CD4-positive, CD25-positive, alpha-beta regulatory T cell (primary cell): Measurements from ENCODE around the gene GRHL1. TPM values are rescaled to one million over a fixed set of nuclear protein-coding genes. Genes with fewer than 3 reads are reported as not detected.
"Not testable (repeated sequence)": the region's sequence is repeated elsewhere in the genome, so short reads cannot be mapped to it uniquely, and the experiment has no call there.

Experiments
- ATAC-seq, 2 donors: fragments of 150-1000 bp; cut with Tn5 transposase; one replicate each; pipeline ENCODE4 v1.10.0; 2021; ENCODE audit warnings: low read depth in 2 of 2, moderate number of reproducible peaks in 2 of 2, moderate library complexity in 1 of 2
- DNase-seq, 3 donors: peaks; one replicate each; pipeline versions ENCODE4 v3.0.0 to v3.0.0-alpha.2; 2012 to 2022; ENCODE audit warnings: mixed read lengths in 1 of 3
- H3K27ac ChIP-seq: one replicate; pipeline ENCODE4 v1.7.0; 2013; ENCODE audit warnings: mild to moderate bottlenecking, low read length; ENCODE audit not compliant: insufficient read depth, poor library complexity, severe bottlenecking
- H3K27me3 ChIP-seq: one replicate; pipeline ENCODE4 v1.7.0; 2013; ENCODE audit warnings: low read length; ENCODE audit not compliant: control insufficient read depth, insufficient read depth
- H3K36me3 ChIP-seq: one replicate; pipeline ENCODE4 v1.7.0; 2013; ENCODE audit warnings: mild to moderate bottlenecking, low read length, moderate library complexity; ENCODE audit not compliant: control insufficient read depth, insufficient read depth
- H3K4me1 ChIP-seq: 2 replicates; pipeline ENCODE4 v1.7.0; 2013; ENCODE audit warnings: mild to moderate bottlenecking, low read length; ENCODE audit not compliant: insufficient read depth, control insufficient read depth, poor library complexity, severe bottlenecking
- H3K4me3 ChIP-seq: one replicate; pipeline ENCODE4 v1.7.0; 2013; ENCODE audit warnings: low read depth, mild to moderate bottlenecking, low read length, moderate library complexity
- H3K9me3 ChIP-seq, 2 experiments: 1 replicate in 1 of 2; 2 replicates in 1 of 2; pipeline ENCODE4 v1.7.0; 2013; ENCODE audit warnings: low read length in 2 of 2, mild to moderate bottlenecking in 1 of 2, moderate library complexity in 1 of 2; ENCODE audit not compliant: control insufficient read depth in 2 of 2
- H3K27ac Mint-ChIP-seq, 3 donors: one replicate each; pipeline ENCODE4 v1.8.0; 2020 to 2022; ENCODE audit warnings: mild to moderate bottlenecking in 3 of 3, mixed read lengths in 3 of 3, moderate library complexity in 2 of 3
- H3K27me3 Mint-ChIP-seq: one replicate; pipeline ENCODE4 v1.8.0; 2022; ENCODE audit warnings: mild to moderate bottlenecking, mixed read lengths
- H3K36me3 Mint-ChIP-seq: one replicate; pipeline ENCODE4 v1.8.0; 2020; ENCODE audit warnings: mixed read lengths
- H3K4me1 Mint-ChIP-seq, 4 donors: one replicate each; pipeline ENCODE4 v1.8.0; 2020 to 2022; ENCODE audit warnings: mixed read lengths in 4 of 4, mild to moderate bottlenecking in 1 of 4
- H3K4me3 Mint-ChIP-seq, 4 donors: one replicate each; pipeline ENCODE4 v1.8.0; 2020 to 2022; ENCODE audit warnings: mild to moderate bottlenecking in 4 of 4, mixed read lengths in 4 of 4, moderate library complexity in 3 of 4
- H3K9me3 Mint-ChIP-seq, 7 donors: one replicate each; pipeline ENCODE4 v1.8.0; 2020 to 2022; ENCODE audit warnings: mixed read lengths in 7 of 7, mild to moderate bottlenecking in 3 of 7, moderate library complexity in 2 of 7
- polyA plus RNA-seq, 4 donors: library from polyadenylated mRNA; unstranded; fragments of 300-500 nt; fragmentation: Illumina TruSeq; gene quantifications; one replicate each; pipeline ENCODE4 v1.2.3, GENCODE V29; 2021
- total RNA-seq: library from RNA; stranded (reverse); gene quantifications from one replicate; pipeline ENCODE4 v1.2.3, GENCODE V29; 2022

GRHL1 gene
- total and polyA plus RNA-seq, 5 donors from 2014 or later = 0.06 to 1.8 (median 0.24) TPM; not detected in 1

DNA sequence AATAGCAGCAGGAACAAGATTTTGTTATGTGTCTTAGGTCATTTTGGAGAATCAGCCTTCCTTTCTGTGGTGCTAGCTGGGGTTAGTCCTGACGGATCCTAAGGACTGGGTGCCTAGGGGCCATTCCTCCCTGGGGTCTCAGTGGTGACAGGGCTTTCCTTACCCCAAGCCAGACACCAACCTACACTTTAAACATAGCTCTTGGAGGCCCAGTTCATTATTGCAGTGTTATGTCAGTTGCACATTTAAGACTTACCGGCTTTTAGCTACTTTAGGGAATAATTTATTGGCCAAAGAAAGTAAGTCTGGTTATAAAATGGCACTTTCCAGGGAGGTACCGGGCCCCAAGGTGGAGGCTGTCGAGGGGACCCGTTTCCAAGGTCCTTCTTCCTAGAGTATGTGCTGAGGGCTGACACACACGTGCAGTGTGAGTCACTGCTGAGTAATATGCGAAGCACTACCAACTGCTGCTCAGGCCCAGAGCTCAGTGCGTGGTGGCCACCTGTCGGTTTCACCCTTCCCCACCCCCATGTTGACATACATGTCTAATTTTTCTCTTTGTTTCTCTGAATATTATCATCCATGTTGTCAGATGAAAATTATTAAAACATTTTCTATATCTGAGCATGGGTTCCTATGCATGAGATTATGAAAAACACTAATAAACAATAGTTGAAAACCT is 37.0 kb upstream of the GRHL1 start:
- H3K4me3 ChIP-seq = no peak overlapping the region
- no peak overlapping the region for H3K27ac ChIP-seq
- DNase-seq (peak; percentile 3 to 81 (median 5)), ATAC-seq (peak; percentile 92 to 99)
- peaks cover 40% of the 10 kb centered on the region for H3K36me3 ChIP-seq
- Mint-ChIP-seq H3K27me3 (no peaks in the 10 kb centered on the region), H3K9me3 (no peaks in the 10 kb centered on the region), H3K36me3 (peaks cover 43% of the 10 kb centered on the region), H3K4me1 (peaks cover 2 to 6% (median 5%) of the 10 kb centered on the region in 4 donors), H3K4me3 (no peak overlapping the region), H3K27ac (peak overlapping the region; percentile 53 to 77 (median 72))
- no peaks in the 10 kb centered on the region for H3K27me3 ChIP-seq
- no peaks in the 10 kb centered on the region for H3K9me3 ChIP-seq
- no peaks in the 10 kb centered on the region for H3K4me1 ChIP-seq

DNA sequence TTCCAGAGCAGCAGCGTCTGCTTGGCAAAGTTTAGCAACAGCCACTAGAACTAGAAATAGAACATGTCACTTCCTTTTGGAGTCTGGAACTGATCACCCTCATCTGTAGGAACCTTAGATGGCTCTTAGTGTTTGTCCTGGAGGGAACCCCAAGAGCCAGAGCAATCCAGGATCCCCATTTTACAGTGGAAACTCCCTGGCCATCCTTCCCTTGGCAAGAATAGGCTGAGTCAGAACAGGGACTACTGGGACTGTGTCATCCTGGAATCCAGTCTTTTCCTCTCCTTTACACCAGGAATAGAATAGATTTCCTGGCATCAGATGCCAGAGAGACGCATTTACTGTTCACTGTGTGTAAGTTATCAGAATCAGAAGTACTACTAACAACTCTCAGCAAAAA is 33.2 kb upstream of the GRHL1 start:
- no peak for DNase-seq
- Mint-ChIP-seq H3K4me1 (peaks cover 0 to 6% (median 4%) of the 10 kb centered on the region in 4 donors), H3K27me3 (no peaks in the 10 kb centered on the region), H3K36me3 (peaks cover 47% of the 10 kb centered on the region), H3K27ac (no peak overlapping the region), H3K9me3 (no peaks in the 10 kb centered on the region), H3K4me3 (no peak overlapping the region)
- peaks cover 30% of the 10 kb centered on the region for H3K36me3 ChIP-seq
- H3K9me3 ChIP-seq = no peaks in the 10 kb centered on the region
- H3K4me1 ChIP-seq = no peaks in the 10 kb centered on the region
- H3K27me3 ChIP-seq = no peaks in the 10 kb centered on the region
- no peak overlapping the region for H3K27ac ChIP-seq
- no peak overlapping the region for H3K4me3 ChIP-seq
- no peak for ATAC-seq

DNA sequence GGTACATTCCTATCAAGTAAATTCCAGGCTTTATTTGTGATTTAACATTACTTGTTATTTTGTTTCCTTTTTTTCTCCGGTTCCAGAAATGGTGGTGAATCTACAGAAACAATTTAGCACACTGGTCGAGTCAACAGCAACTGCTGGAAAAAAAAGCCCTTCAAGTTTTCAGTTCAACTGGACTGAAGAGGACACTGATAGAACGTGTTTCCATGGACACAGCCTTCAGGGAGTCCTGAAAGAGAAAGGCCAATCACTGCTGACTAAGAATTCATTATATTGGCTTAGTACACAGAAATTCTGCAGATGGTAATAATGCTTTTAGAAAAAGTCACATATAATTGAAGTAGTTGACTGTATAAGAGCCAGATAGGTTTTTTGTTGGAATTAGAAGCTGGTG is 32.0 kb upstream of the GRHL1 start:
- Histone ChIP-seq H3K36me3 (peaks cover 25% of the 10 kb centered on the region), H3K27me3 (no peaks in the 10 kb centered on the region), H3K4me1 (no peaks in the 10 kb centered on the region), H3K27ac (no peak overlapping the region), H3K9me3 (no peaks in the 10 kb centered on the region), H3K4me3 (no peak overlapping the region)
- no peaks in the 10 kb centered on the region for H3K27me3 Mint-ChIP-seq
- H3K4me3 Mint-ChIP-seq = no peak overlapping the region
- H3K27ac Mint-ChIP-seq = no peak overlapping the region
- peaks cover 41% of the 10 kb centered on the region for H3K36me3 Mint-ChIP-seq
- DNase-seq (no peak), ATAC-seq (no peak)
- H3K4me1 Mint-ChIP-seq = peaks cover 0 to 6% (median 0%) of the 10 kb centered on the region in 4 donors
- no peaks in the 10 kb centered on the region for H3K9me3 Mint-ChIP-seq

DNA sequence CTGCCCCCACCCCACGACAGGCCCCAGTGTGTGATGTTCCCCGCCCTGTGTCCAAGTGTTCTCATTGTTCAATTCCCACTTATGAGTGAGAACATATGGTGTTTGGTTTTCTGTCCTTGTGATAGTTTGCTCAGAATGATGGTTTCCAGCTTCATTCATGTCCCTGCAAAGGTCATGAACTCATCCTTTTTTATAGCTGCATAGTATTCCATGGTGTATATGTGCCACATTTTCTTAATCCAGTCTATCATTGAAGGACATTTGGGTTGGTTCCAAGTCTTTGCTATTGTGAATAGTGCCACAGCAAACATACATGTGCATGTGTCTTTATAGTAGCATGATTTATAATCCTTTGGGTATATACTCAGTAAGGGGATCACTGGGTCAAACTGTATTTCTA is 24.5 kb upstream of the GRHL1 start:
- H3K27ac Mint-ChIP-seq, H3K4me1 Mint-ChIP-seq, H3K36me3 ChIP-seq, ATAC-seq, DNase-seq, H3K27me3 Mint-ChIP-seq, H3K27ac ChIP-seq, H3K4me3 Mint-ChIP-seq, H3K9me3 ChIP-seq, H3K9me3 Mint-ChIP-seq, H3K4me3 ChIP-seq, H3K27me3 ChIP-seq, H3K4me1 ChIP-seq: not testable (repeated sequence)
- H3K36me3 Mint-ChIP-seq = peaks cover 55% of the 10 kb centered on the region

DNA sequence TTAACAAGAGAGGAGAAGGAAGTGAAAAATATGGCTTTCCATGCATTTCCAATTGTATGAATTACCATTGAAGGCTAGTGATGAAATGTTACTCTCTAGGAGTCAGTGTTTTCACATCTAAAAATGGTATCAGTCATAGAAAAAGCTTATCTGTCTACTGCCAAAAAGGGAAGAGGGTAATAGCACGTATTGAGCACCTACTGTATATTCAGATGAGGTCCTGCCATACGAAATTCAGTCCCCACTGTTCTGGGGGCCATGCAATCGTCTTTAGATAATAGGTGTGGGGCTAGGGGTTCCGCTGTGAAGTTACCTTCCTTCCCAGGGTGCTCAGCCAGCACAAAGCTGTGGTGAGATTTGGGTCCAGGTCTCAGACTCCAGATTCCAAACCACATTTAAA is 14.2 kb upstream of the GRHL1 start:
- no peaks in the 10 kb centered on the region for H3K9me3 ChIP-seq
- H3K36me3 Mint-ChIP-seq = peaks cover 15% of the 10 kb centered on the region
- H3K36me3 ChIP-seq = peaks cover 21% of the 10 kb centered on the region
- no peak overlapping the region for H3K4me3 Mint-ChIP-seq
- H3K4me3 ChIP-seq = no peak overlapping the region
- no peak for ATAC-seq
- H3K4me1 ChIP-seq = no peaks in the 10 kb centered on the region
- H3K4me1 Mint-ChIP-seq = peaks cover 0 to 5% (median 0%) of the 10 kb centered on the region in 4 donors
- no peaks in the 10 kb centered on the region for H3K27me3 Mint-ChIP-seq
- H3K27ac ChIP-seq = no peak overlapping the region
- no peaks in the 10 kb centered on the region for H3K27me3 ChIP-seq
- H3K9me3 Mint-ChIP-seq = no peaks in the 10 kb centered on the region
- DNase-seq = no peak
- H3K27ac Mint-ChIP-seq = no peak overlapping the region

DNA sequence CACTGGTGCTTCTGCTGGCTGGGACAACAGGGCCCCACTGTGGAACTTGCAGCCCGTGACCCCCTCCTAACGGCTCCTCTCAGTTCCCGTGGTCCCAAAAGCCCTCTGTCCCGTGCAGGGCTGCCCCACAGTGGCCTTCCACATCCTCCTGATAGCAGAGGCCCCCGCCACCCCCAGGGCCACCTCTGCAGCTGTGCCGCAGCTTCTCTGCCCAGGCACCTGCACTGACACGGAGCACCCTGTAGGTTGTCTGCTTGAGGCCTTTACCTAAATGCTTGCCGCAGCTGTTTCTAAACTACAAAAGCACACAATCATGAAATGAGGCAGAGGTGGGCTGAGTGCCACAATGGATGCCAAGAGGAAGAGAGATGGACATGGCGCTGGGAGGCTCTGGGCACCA is 13.5 kb upstream of the GRHL1 start:
- no peak for ATAC-seq
- H3K4me1 Mint-ChIP-seq = peaks cover 0 to 5% (median 0%) of the 10 kb centered on the region in 4 donors

DNA sequence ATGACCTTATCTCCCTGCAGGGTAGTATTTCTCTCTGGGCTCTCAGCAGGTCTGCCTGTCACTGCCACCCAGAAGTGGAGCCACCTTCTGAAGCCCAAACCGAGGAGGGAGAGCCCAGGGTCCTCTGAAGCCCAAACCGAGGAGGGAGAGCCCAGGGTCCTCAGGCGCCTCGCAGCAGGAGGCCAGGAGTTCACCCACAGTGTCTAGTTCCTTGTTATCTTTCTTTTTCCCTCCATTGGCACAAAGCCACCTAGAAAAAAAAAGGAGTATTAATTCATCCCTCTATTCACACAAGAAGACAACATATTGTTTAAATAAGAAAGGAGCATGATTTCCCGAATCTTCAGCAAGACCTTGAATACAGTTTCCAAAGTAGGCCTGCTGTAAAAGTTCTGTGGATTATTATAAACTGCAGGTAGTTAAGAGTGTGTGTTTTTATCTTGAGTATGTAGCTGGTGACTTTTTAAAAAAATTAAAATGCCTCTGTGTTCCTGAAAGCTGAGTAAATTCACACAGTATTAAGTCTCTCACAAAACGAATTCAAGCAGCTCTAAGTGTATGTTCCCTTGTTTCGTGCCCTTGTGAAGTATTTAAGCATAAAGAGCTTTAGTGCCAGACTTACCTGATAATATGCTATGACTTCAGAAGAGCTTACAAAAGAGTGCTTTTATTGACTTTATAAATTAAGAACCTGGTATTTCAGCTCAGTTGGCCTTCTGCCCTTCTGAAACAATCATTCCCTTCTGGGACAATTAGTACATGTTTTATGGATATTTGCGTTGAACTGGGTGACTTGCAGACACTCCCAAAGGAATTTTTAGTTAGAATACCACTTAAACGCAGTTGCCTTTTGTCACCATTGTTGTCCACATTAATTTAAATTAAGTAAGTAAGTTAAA is 11.7 kb upstream of the GRHL1 start:
- no peak for ATAC-seq
- Histone ChIP-seq H3K36me3 (peaks cover 4% of the 10 kb centered on the region), H3K4me3 (no peak overlapping the region), H3K4me1 (no peaks in the 10 kb centered on the region), H3K27ac (no peak overlapping the region), H3K27me3 (peaks cover 4% of the 10 kb centered on the region), H3K9me3 (no peaks in the 10 kb centered on the region)
- no peak overlapping the region for H3K4me3 Mint-ChIP-seq
- H3K4me1 Mint-ChIP-seq = peaks cover 0 to 5% (median 0%) of the 10 kb centered on the region in 4 donors
- H3K27ac Mint-ChIP-seq = no peak overlapping the region
- no peak for DNase-seq
- H3K36me3 Mint-ChIP-seq = peaks cover 5% of the 10 kb centered on the region
- H3K27me3 Mint-ChIP-seq = no peaks in the 10 kb centered on the region
- H3K9me3 Mint-ChIP-seq = no peaks in the 10 kb centered on the region

More for the DNA sequence above, 13.5 kb upstream of the GRHL1 start:
- Histone ChIP-seq H3K4me1 (no peaks in the 10 kb centered on the region), H3K27ac (no peak overlapping the region), H3K27me3 (no peaks in the 10 kb centered on the region), H3K4me3 (no peak overlapping the region), H3K9me3 (no peaks in the 10 kb centered on the region), H3K36me3 (peaks cover 18% of the 10 kb centered on the region)
- DNase-seq = no peak
- Mint-ChIP-seq H3K36me3 (peaks cover 14% of the 10 kb centered on the region), H3K27me3 (no peaks in the 10 kb centered on the region), H3K4me3 (no peak overlapping the region), H3K9me3 (no peaks in the 10 kb centered on the region), H3K27ac (peak overlapping the region in 1 of 3 donors; percentile 66)
